Astrocyte of the spinal cord (primary cell): ENCODE measurements around the gene RBKS.
A peak's percentile ranks its signal among the peaks of the same experiment; 100 is the strongest.

Experiments
- DNase-seq: peaks from one replicate; pipeline ENCODE4 v3.0.0; 2011; ENCODE audit warnings: low read depth, low spot score
- H3K4me3 ChIP-seq: 2 replicates; pipeline ENCODE4 v1.5.1; 2011; ENCODE audit warnings: low read depth, mild to moderate bottlenecking, low read length, moderate library complexity
- CTCF ChIP-seq: IDR thresholded peaks from 2 replicates; pipeline ENCODE4 v1.5.1; 2012; ENCODE audit warnings: low read depth, mild to moderate bottlenecking, low read length, inconsistent platforms
- in situ Hi-C: cut with HindIII; loops from 2 replicates; pipeline ENCODE4 v1.10.0; 2017; ENCODE audit warnings: low sequenced_read_pairs

Gene RBKS

GRCh38 chr2:27796791-27797765 lies 93.1 kb downstream of the RBKS start:
- no peak for DNase-seq
- no peak overlapping the region for H3K4me3 ChIP-seq
- in situ Hi-C loops = no loop called here
- TF ChIP-seq CTCF = no peak

GRCh38 chr2:27795868-27796277 lies 94.3 kb downstream of the RBKS start:
- in situ Hi-C loops = no loop called here
- DNase-seq = no peak

GRCh38 chr2:27795093-27795834 lies 94.9 kb downstream of the RBKS start:
- no peak for DNase-seq
- no peak overlapping the region for H3K4me3 ChIP-seq
- in situ Hi-C loops = no loop called here
- TF ChIP-seq CTCF = no peak

More at GRCh38 chr2:27795868-27796277, 94.3 kb downstream of the RBKS start:
- no peak overlapping the region for H3K4me3 ChIP-seq
- no peak for TF ChIP-seq CTCF

GRCh38 chr2:27792759-27793158 lies 97.4 kb downstream of the RBKS start:
- no peak overlapping the region for H3K4me3 ChIP-seq
- DNase-seq = peak; percentile 54
- TF ChIP-seq CTCF = no peak
- in situ Hi-C loops = no loop called here

- no peak overlapping the region for H3K4me3 ChIP-seq
- in situ Hi-C loops = no loop called here
- TF ChIP-seq CTCF = no peak
- no peak for DNase-seq
These were observed 99.4 kb downstream of the RBKS start for GRCh38 chr2:27790796-27791195.

GRCh38 chr2:27782701-27783100 lies 107.5 kb downstream of the RBKS start:
- TF ChIP-seq CTCF = no peak
- no peak overlapping the region for H3K4me3 ChIP-seq
- DNase-seq = no peak
- in situ Hi-C loops = no loop called here
